Stimulated activated CD8-positive, alpha-beta memory T cell treated with anti-CD3 and anti-CD28 coated beads, Interleukin-2, amount 100 ng/mL, for 1 hour (primary cell): ENCODE measurements around the gene ZNF784.

Experiments used
- DNase-seq, 2 donors: peaks; one replicate each; pipeline ENCODE4 v3.0.0-alpha.2; 2020; ENCODE audit warnings: low read depth in 2 of 2

ZNF784 gene

GRCh38 chr19:55620410-55621204, 3.8 kb downstream of the ZNF784 start:
- no peak for DNase-seq

DNA sequence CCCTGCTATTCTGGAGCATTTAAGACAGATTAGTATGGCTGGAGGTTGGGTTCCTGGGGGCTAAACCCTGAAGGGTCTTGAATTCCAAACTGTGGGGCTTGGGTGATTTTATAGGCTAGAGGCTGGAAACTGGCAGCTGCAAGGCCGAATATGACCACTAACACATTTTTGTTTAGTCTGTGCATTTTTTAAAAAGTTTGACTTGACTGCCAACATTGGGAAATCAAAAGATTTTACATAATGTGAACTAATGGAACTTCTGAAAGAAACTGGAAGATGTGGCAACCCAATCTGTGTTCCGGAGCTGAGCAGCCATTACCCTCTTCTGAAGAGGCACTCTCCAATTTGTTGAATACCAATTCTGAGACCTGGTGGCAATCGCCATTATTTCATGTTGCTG, 5.1 kb downstream of the ZNF784 start:
- no peak for DNase-seq

GRCh38 chr19:55618426-55618825, 5.9 kb downstream of the ZNF784 start:
- DNase-seq, result no peak

- DNase-seq, result no peak
These were observed 6.9 kb downstream of the ZNF784 start for GRCh38 chr19:55617426-55617825.

- DNase-seq, result no peak
These were observed 7.9 kb downstream of the ZNF784 start for GRCh38 chr19:55616395-55616875.

- no peak for DNase-seq
These were observed 8.6 kb downstream of the ZNF784 start for GRCh38 chr19:55615543-55616394.

DNA sequence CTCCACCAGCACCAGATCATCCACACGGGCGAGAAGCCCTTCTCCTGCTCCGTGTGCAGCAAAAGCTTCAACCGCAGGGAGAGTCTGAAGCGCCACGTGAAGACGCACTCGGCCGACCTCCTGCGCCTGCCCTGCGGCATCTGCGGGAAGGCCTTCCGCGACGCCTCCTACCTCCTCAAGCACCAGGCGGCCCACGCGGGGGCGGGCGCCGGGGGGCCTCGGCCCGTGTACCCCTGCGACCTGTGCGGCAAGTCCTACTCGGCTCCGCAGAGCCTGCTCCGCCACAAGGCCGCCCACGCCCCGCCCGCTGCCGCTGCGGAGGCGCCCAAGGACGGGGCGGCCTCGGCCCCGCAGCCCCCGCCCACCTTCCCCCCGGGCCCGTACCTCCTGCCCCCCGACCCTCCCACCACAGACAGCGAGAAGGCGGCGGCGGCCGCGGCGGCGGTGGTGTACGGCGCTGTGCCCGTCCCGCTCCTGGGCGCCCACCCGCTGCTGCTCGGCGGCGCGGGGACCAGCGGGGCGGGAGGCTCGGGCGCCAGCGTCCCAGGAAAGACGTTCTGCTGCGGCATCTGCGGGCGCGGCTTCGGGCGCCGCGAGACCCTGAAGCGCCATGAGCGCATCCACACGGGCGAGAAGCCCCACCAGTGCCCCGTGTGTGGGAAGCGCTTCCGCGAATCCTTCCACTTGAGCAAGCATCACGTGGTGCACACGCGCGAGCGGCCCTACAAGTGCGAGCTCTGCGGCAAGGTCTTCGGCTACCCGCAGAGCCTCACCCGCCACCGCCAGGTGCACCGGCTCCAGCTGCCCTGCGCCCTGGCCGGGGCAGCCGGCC, 9.4 kb downstream of the ZNF784 start:
- DNase-seq, result no peak

- no peak for DNase-seq
These were observed 10.2 kb downstream of the ZNF784 start for GRCh38 chr19:55613930-55614710.

DNA sequence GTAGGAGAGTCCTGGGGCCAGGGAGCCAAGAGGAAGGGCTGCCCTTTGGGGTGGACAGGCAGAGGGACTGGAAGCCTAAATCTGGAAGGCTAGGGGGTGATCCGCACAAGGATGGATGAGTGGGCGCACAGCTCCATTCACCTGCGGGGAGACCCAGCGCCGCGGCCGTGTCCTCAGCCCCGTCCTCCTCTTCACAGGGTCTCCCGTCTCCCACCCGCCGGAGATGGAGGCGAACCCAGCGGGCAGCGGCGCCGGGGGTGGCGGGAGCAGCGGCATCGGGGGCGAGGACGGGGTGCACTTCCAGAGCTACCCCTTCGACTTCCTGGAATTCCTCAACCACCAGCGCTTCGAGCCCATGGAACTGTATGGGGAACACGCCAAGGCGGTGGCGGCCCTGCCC, 11.0 kb downstream of the ZNF784 start:
- DNase-seq, result no peak

GRCh38 chr19:55611983-55612645, 12.3 kb downstream of the ZNF784 start:
- no peak for DNase-seq

DNA sequence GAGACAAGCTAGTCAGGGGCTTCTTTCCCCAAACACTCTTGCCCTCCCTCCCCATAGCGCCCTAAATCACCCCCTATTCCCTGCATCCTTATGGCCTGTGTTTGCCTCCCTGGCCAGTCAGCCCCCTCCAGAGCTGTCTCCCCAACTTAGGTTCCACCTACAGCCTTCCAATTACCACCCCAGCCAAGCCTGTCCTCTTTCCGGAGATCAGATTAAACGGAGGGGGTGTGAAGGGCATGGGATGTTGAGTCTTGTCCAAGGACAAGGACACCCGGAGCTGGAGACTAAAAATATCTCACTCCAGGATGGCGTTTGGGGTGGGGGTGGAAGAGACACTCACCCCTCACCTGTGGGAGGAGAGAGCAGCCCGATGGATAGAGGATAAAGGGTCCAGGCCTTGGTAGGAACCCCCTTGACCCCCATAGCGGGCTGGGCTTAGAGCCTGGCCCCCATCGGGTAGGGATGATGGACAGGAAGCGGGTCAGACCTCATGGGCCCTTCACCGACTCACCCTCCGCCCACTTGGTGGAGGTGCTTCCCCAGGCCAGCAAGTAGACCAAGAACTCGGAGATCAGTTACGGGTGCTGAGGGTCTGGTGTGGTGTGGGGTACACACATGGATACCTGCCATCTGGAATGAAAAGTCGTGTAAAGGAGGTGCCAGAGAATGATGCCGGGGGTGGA, 12.9 kb downstream of the ZNF784 start:
- no peak for DNase-seq

DNA sequence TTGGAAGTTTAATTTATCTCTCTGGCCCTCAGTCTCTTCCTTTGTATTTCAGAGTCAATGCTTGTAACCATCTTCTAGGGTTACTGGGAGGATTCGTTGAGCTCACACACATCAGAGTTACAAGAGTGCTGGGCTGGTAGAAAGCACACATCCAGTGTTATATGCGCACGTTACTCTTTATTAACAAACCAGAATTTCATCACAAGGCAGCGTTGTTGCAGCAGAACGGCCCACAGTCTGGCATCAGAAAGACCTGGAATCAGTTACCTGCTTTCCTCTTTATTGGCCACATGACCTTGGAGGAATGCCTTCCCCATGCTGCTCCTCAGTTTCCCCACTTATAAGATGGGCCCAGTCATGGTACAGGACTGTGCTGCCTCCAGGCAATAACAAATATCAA, 15.0 kb downstream of the ZNF784 start:
- no peak for DNase-seq

GRCh38 chr19:55606817-55607216, 17.5 kb downstream of the ZNF784 start:
- no peak for DNase-seq

DNA sequence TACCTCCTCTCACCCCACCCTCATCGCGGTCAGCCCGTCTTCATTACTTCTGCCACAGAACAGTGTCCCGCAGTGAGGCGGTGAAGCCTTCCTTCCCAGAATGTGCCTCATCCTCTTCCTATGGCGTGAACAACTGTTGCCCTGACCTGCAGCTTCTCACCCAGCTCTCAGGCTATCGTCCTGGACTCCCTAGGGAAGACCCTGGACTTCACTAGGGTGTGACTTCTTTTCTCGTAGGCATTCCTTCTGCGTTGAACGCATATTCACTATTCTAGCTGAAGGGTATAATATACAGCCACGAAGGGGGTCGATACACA, 17.9 kb downstream of the ZNF784 start:
- no peak for DNase-seq

DNA sequence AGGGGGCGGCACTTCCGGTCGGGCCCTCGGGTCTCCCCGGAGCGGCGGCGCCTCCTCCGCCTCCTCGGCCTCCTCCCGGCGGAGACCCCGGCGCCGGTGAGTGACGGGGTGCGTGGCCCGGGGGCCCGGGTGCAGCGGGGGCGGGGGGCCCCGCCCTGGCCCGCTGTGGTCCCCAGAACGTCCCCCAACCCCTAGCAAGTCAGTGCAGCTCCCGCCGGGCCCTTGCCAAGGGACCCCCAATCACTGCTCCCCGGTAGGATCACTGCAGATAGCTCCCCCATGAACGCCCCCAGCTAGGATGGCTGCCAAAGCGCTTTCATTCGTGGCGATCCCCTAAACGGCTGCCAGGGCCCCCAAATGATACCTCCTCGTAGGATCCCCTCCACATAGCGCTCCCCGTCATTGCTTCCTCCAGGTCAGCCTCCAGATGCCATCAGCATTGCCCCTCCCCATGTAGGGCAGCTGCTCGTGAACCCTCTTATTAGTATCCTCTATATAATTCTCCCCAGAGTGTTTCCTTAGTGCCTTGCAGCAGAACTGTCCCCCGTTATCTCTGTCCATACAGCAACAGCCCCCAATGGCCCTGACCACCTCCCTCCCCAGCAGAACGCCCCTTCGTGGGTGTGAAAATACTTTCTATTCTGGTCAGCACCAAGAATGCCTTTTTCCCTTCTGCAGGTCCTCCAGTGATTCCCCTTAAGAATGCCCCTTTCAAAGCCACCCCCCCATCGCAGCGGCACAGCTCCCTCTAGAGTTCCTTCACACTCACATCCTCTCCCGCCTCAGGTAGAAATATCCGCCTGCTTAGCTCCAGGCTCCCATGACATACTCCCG, 18.5 kb downstream of the ZNF784 start, which contains the start of gene ZNF865:
Gene ZNF865, plus strand, starts transcription at position 11 of the 834 bp plus-strand sequence. CDS start 7,972 bp downstream, outside the sequence.
- peak; percentile 53 to 55 for DNase-seq

DNA sequence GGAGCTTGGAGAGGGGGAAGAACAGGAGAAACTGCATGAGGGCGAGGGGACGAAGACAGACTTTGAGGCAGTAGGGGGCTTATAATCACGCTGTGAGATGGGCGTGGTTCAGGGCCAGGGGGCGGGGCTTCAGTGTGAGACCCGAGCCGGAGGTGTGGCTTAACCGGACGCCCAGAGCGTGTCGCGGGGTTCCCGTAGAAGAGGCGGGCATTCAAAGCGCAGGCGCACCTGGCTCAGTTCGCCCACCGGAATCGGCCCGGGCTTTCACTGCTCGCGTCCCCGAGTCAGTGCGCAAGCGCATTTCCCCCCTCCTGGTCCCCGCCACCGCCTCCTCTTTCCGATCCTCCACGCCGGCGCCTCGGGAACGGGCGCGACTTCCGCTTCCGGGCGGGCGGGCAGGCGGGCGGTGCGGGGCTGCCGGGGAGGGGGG, 19.1 kb downstream of the ZNF784 start:
- peak; percentile 94 to 97 for DNase-seq

DNA sequence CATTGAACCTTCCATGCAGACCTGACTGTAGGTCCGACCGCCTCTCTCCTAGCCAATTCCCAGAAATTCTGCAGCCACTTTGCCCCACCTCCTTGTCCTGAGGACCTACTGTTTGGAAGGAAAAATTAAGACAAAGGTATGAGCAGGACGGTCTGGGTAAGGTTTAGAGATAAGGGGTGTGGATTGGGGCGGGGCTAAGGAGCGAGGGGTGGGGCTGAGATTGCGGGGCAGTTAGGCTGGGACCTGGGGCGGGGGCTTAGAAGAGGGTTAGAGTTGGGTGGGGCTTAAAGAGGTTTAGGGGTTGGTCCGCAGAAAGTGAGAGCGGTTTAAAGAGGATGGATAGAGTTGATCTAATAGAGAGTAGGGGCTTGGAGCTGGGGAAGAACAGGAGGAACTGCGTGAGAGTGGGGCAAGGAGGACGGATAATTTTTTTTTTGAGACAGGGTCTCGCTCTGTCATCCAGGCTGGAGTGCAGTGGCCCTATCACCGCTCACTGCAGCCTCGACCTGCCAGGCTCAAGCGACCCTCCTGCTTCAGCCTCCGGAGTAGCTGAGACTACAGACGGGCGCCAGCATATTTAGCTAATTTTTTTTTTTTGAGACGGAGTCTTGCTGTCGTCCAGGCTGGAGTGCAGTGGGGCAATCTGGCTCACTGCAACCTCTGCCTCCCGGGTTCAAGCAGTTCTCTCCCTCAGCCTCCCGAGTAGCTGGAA, 20.6 kb downstream of the ZNF784 start:
- no peak for DNase-seq

GRCh38 chr19:55603115-55603514, 21.3 kb downstream of the ZNF784 start:
- no peak for DNase-seq
